ENCODE measurements around the gene OGDH. TPM values are rescaled to one million over a fixed set of nuclear protein-coding genes. Genes with fewer than 3 reads are reported as not detected.

Gene OGDH
- total RNA-seq, 1 donor from 2014 or later: 67.1 TPM

GRCh38 chr7:44580945-44581878 lies 25.2 kb upstream of the OGDH start:
- no peak for DNase-seq (ENCODE audit: low spot score)
- Mint-ChIP-seq H3K27me3 (ENCODE audit: unreplicated experiment) (peaks cover 4% of the 10 kb centered on the region), H3K4me1 (ENCODE audit: unreplicated experiment) (peaks cover 5% of the 10 kb centered on the region), H3K27ac (ENCODE audit: unreplicated experiment) (no peak overlapping the region), H3K9me3 (ENCODE audit: unreplicated experiment) (no peaks in the 10 kb centered on the region), H3K4me3 (ENCODE audit: unreplicated experiment) (peak overlapping the region; percentile 92), H3K36me3 (ENCODE audit: low read depth, unreplicated experiment) (peaks cover 19% of the 10 kb centered on the region)
- TF ChIP-seq, protein P1, sequence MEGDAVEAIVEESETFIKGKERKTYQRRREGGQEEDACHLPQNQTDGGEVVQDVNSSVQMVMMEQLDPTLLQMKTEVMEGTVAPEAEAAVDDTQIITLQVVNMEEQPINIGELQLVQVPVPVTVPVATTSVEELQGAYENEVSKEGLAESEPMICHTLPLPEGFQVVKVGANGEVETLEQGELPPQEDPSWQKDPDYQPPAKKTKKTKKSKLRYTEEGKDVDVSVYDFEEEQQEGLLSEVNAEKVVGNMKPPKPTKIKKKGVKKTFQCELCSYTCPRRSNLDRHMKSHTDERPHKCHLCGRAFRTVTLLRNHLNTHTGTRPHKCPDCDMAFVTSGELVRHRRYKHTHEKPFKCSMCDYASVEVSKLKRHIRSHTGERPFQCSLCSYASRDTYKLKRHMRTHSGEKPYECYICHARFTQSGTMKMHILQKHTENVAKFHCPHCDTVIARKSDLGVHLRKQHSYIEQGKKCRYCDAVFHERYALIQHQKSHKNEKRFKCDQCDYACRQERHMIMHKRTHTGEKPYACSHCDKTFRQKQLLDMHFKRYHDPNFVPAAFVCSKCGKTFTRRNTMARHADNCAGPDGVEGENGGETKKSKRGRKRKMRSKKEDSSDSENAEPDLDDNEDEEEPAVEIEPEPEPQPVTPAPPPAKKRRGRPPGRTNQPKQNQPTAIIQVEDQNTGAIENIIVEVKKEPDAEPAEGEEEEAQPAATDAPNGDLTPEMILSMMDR (IDR thresholded peaks at IDR 0.05; ENCODE audit: unreplicated experiment): no peak

- Mint-ChIP-seq H3K36me3 (ENCODE audit: low read depth, unreplicated experiment) (peaks cover 18% of the 10 kb centered on the region), H3K4me3 (ENCODE audit: unreplicated experiment) (peak within 1 kb of the TSS; percentile 92), H3K27me3 (ENCODE audit: unreplicated experiment) (peaks cover 4% of the 10 kb centered on the region), H3K27ac (ENCODE audit: unreplicated experiment) (peak within 1 kb of the TSS; percentile 89), H3K4me1 (ENCODE audit: unreplicated experiment) (peaks cover 5% of the 10 kb centered on the region), H3K9me3 (ENCODE audit: unreplicated experiment) (no peaks in the 10 kb centered on the region)
- peak; percentile 100 for DNase-seq (ENCODE audit: low spot score)
- TF ChIP-seq, protein P1 (IDR thresholded peaks at IDR 0.05; ENCODE audit: unreplicated experiment): no peak
Measured at GRCh38 chr7:44581879-44582603, 24.4 kb upstream of the OGDH start, which contains the start of gene TMED4. TSS of gene TMED4 (minus strand) at chr7:44582231. CDS start at chr7:44582206, 25 bp downstream.

DNA sequence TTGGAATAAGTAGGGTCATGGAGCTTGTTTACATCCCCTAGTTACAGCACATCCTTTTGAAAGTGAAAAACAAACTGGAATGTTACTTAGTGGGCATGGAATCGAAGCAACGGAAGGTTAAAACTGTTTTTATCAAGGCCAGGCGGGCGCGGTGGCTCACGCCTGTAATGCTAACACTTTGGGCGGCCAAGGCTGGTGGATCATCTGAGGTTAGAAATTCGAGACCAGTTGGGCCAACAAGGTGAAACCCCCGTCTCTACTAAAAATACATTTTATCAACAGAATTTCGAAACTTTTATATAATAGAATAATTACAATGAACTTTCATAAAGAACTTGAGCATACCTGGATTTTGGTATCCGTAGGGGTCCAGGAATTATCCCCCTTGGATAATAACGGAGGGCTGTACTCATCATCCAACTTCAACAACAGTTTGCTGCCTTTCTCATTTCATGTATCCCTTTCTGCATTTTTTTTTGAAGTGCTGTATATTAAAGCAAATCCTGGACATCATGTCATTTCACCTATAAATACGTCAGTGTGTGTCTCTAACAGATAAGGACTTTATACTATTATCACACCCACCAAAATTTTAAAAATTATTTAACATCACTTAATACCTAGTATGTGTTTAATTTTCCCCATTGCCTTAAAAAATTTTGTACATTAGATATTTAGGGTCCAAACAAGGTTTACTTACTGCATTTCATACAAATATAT lies 23.1 kb upstream of the OGDH start:
- no peak for DNase-seq (ENCODE audit: low spot score)
- Mint-ChIP-seq H3K9me3 (ENCODE audit: unreplicated experiment) (no peaks in the 10 kb centered on the region), H3K4me1 (ENCODE audit: unreplicated experiment) (peaks cover 5% of the 10 kb centered on the region), H3K27ac (ENCODE audit: unreplicated experiment) (peak overlapping the region; percentile 89), H3K36me3 (ENCODE audit: low read depth, unreplicated experiment) (peaks cover 18% of the 10 kb centered on the region), H3K27me3 (ENCODE audit: unreplicated experiment) (peaks cover 4% of the 10 kb centered on the region), H3K4me3 (ENCODE audit: unreplicated experiment) (peak overlapping the region; percentile 92)
- TF ChIP-seq, protein P1 (IDR thresholded peaks at IDR 0.05; ENCODE audit: unreplicated experiment): no peak

DNA sequence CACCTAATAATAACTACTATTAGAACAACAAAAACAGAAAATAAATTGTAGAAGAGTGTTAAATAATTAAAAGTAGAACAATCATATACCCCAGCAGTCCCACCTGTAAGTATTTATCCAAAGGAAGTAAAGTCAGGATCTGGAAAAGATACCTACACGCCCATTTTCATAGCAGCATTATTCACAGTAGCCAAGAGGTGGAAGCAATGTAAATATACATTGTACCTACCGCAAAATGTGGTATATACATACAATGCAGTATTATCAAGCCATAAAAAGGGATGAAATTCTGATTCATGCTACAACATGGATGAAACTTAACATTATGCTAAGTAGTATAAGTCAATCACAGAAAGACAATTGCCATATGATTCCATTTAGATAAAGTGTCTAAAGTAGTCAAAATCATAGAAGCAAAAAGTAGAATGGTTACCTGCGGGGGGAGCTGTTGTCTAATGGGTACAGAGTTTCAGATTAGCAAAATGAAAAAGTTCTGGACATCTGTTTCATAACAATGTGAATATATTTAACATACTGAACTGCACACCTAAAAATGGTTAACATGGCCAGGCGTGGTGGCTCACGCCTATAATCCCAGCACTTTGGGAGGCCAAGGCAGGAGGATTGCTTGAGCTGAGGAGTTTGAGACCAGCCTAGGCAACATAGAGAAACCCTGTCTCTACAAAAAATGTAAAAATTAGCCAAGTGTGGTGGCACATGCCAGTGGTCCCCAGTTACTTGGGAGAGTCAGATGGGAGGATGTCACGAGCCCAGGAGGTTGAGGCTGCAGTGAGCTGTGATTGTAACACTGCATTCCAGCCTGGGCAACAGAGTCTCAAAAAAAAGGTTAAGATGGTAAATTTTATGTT lies 18.4 kb upstream of the OGDH start:
- H3K9me3 Mint-ChIP-seq (ENCODE audit: unreplicated experiment): no peaks in the 10 kb centered on the region
- H3K4me3 Mint-ChIP-seq (ENCODE audit: unreplicated experiment): no peak overlapping the region
- DNase-seq (ENCODE audit: low spot score): peak; percentile 21
- TF ChIP-seq, protein P1 (IDR thresholded peaks at IDR 0.05; ENCODE audit: unreplicated experiment): peak; percentile 31
- no peaks in the 10 kb centered on the region for H3K4me1 Mint-ChIP-seq (ENCODE audit: unreplicated experiment)
- no peak overlapping the region for H3K27ac Mint-ChIP-seq (ENCODE audit: unreplicated experiment)
- no peaks in the 10 kb centered on the region for H3K36me3 Mint-ChIP-seq (ENCODE audit: low read depth, unreplicated experiment)
- H3K27me3 Mint-ChIP-seq (ENCODE audit: unreplicated experiment): no peaks in the 10 kb centered on the region
